OCI-LY7 (cell line): ENCODE results near the gene TMEM151A. TPM values are rescaled to one million over a fixed set of nuclear protein-coding genes. Genes with fewer than 3 reads are reported as not detected.

Experiments used
- Bru-seq: library from RNA; stranded (reverse); fragments of 400-500 nt; gene quantifications from one replicate; lab custom pipeline; 2021; lab: Mats Ljungman, UMichigan
- BruChase-seq, 2 experiments: library from RNA; stranded (reverse); fragments of 400-500 nt; gene quantifications; one replicate each; lab custom pipeline; 2021; lab: Mats Ljungman, UMichigan
- BruUV-seq: library from RNA; stranded (reverse); fragments of 400-500 nt; replicated peaks from 2 replicates; lab custom pipeline; 2021; lab: Mats Ljungman, UMichigan
- CTCF ChIA-PET: fragments of 300-600 bp; sonication (Branson Sonifier 250); formaldehyde crosslinking; loops from one replicate; lab custom pipeline; 2022; ENCODE audit warnings: antibody characterized with exemption; ENCODE audit not compliant: unreplicated experiment; lab: Charles Lee
- POLR2A ChIA-PET: fragments of 300-600 bp; sonication (Branson Sonifier 250); formaldehyde crosslinking; loops from one replicate; lab custom pipeline; 2022; ENCODE audit warnings: antibody characterized with exemption; lab: Charles Lee
- DNase-seq: peaks from one replicate; pipeline ENCODE4 v3.0.0-alpha.2; 2015; ENCODE audit warnings: low spot score
- H2AFZ ChIP-seq: fragments of 200-600 bp; sonication (generic), shearing (Covaris generic); 2 replicates; pipeline ENCODE4 v1.6.1; 2014; ENCODE audit warnings: mild to moderate bottlenecking, antibody characterized with exemption, low read length, moderate library complexity
- H3K27ac ChIP-seq: fragments of 200-600 bp; sonication (generic); 2 replicates; pipeline ENCODE4 v1.5.1; 2014; ENCODE audit warnings: mixed run types, low read depth, mild to moderate bottlenecking, moderate library complexity, low read length, inconsistent platforms; ENCODE audit not compliant: poor library complexity, severe bottlenecking
- H3K36me3 ChIP-seq: fragments of 200-600 bp; sonication (generic); 2 replicates; pipeline ENCODE4 v1.6.1; 2014; ENCODE audit warnings: mild to moderate bottlenecking, antibody characterized with exemption, low read length, moderate library complexity, mixed read lengths; ENCODE audit not compliant: insufficient read depth
- H3K4me1 ChIP-seq: fragments of 200-600 bp; sonication (generic); 2 replicates; pipeline ENCODE4 v1.5.1; 2014; ENCODE audit warnings: mild to moderate bottlenecking, low read length; ENCODE audit not compliant: insufficient read depth, poor library complexity, severe bottlenecking
- H3K4me2 ChIP-seq: fragments of 200-600 bp; sonication (generic); 2 replicates; pipeline ENCODE4 v1.6.1; 2014; ENCODE audit warnings: mild to moderate bottlenecking, low read length
- H3K4me3 ChIP-seq: fragments of 200-600 bp; sonication (generic); 2 replicates; pipeline ENCODE4 v1.5.1; 2014; ENCODE audit warnings: mild to moderate bottlenecking, low read depth, low read length; ENCODE audit not compliant: poor library complexity, severe bottlenecking
- H3K79me2 ChIP-seq: fragments of 200-600 bp; sonication (generic); 2 replicates; pipeline ENCODE4 v1.6.1; 2016; ENCODE audit warnings: low read depth, mild to moderate bottlenecking, low read length, moderate library complexity, mixed read lengths; ENCODE audit not compliant: insufficient read depth
- H3K9me2 ChIP-seq: fragments of 200-600 bp; sonication (generic); 2 replicates; pipeline ENCODE4 v1.6.1; 2016; ENCODE audit warnings: mild to moderate bottlenecking, low read length, mixed read lengths; ENCODE audit not compliant: insufficient read depth
- H3K9me3 ChIP-seq: fragments of 200-600 bp; sonication (generic); 2 replicates; pipeline ENCODE4 v1.6.1; 2014; ENCODE audit warnings: mild to moderate bottlenecking, mixed run types, low read length, mixed read lengths
- H4K20me1 ChIP-seq: fragments of 200-600 bp; sonication (generic); 2 replicates; pipeline ENCODE4 v1.6.1; 2014; ENCODE audit warnings: mild to moderate bottlenecking, antibody characterized with exemption, low read length, moderate library complexity, mixed read lengths; ENCODE audit not compliant: insufficient read depth
- EZH2phosphoT487 ChIP-seq: fragments of 200-600 bp; sonication (generic); IDR thresholded peaks from 2 replicates; pipeline ENCODE4 v1.6.1; 2018; ENCODE audit warnings: low read depth, borderline replicate concordance, mild to moderate bottlenecking, mixed run types, antibody characterized with exemption, low read length, moderate library complexity, mixed read lengths
- intact Hi-C: fragments of 100-400 bp; cut with micrococcal nuclease; formaldehyde crosslinking; loops from one replicate; pipeline ENCODE4 v1.10.0; 2022; ENCODE audit not compliant: unreplicated experiment
- long read RNA-seq: library from polyadenylated mRNA; stranded (forward); transcript quantifications from one replicate; pipeline ENCODE4 v2.0.0, GENCODE V29; 2022
- total RNA-seq, 2 experiments: library from RNA; depleted of rRNA in 1 of 2; stranded (reverse); fragments of >200 nt in 1 of 2; shearing (Covaris generic) in 1 of 2; gene quantifications; 2 replicates each; pipeline ENCODE4 v1.2.3, GENCODE V29; 2014 to 2022
- TF ChIP-seq, protein P1 (sequence below): fragments of 200-600 bp; sonication (generic); conservative IDR thresholded peaks from 2 replicates; pipeline ENCODE4 v1.5.1; 2014; ENCODE audit warnings: mild to moderate bottlenecking, antibody characterized with exemption, low read length, moderate library complexity, mixed read lengths

The TMEM151A gene
- not detected in 2 replicates for total RNA-seq (2014; rRNA removed; shearing (Covaris generic))
- total RNA-seq (2022), result not detected in 2 replicates
- not detected for Bru-seq, nascent RNA
- not detected for BruChase-seq, experiment 1, labeled RNA remaining after a 6-hour chase
- percentile 14 among the genes with signal in this experiment for BruChase-seq, experiment 2, labeled RNA remaining after a 2-hour chase
- long read RNA-seq, result 0 reads

DNA sequence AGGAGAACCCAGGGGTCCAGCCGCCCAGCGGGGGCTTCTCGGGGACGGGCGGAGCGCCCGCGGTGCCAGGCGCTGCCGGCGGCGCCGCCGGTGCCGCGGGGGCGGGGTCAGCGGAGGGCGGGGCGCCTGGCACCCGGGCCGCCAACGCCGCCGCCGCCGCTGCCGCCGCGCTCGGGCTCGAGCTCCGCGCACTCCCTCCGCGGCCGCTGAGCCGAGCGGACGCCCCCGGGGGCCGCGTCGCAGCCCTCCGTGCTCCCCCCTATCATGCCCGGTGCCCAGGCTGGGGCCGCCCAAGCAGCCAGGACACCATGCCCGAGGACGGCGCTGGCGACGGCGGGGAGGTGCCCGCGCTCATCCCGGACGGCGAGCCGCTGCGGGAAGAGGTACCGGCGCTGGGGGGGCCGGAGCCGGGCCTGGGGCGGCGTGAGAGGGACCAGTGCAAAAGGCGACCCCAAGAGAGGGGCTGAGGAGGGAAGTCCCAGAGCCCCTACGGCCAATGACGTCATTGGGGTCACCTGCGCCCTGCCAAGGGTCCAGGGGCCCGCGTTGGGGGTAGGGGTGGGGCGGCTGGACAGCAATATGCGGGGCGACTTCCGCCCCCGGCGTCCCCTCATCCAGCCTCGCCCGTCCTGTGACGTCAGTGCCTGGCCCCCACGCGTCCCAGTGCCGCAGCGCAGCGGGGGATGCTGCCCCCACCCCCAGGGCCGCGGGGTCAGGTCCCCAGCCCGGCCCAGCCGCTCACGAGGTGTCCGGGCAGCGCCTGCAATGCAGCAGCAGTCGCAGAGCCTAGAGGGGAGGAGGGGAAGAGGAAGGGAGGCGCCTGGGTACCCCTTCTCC, at the start of gene TMEM151A:
TSS of gene TMEM151A (plus strand) at position 189 of the 837 bp plus-strand sequence. CDS start at position 309, 120 bp downstream.
- BruUV-seq, result no TSS peak
- POLR2A ChIA-PET, result no interaction called here

DNA sequence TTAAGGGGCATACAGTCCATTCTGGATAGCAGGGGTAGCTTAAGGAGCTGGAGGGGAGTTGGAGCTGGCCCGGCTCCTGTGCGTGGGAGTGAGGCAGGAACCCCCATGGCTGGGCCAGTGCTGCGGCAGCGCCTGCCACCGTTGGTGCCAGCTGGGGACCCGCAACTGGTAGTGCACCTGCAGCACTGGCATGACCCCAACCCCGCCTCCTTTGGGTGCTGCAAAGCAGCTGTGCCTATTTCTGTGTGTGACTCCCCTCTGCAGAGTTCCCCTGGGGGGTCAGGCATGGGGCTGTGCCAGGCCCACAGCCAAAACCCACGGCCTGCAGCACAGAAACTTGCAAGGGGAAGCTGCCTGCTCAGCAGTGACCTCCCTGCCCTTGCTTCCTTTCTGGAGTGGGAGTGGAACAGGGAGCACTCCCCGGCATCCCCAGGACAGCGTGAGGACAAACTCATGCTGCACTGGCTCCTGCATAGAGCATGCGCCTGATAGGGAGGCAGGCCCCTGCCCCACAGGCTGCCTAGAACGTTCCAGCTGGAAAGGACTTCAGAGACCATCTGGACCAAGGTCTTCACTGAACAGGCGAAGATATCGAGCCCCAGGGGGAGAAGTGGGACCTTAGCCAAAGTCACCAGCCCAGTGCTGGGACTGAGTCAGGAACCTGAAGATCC, 49.5 kb upstream of the TMEM151A start:
- POLR2A ChIA-PET, result no interaction called here
- TF ChIP-seq, protein P1, sequence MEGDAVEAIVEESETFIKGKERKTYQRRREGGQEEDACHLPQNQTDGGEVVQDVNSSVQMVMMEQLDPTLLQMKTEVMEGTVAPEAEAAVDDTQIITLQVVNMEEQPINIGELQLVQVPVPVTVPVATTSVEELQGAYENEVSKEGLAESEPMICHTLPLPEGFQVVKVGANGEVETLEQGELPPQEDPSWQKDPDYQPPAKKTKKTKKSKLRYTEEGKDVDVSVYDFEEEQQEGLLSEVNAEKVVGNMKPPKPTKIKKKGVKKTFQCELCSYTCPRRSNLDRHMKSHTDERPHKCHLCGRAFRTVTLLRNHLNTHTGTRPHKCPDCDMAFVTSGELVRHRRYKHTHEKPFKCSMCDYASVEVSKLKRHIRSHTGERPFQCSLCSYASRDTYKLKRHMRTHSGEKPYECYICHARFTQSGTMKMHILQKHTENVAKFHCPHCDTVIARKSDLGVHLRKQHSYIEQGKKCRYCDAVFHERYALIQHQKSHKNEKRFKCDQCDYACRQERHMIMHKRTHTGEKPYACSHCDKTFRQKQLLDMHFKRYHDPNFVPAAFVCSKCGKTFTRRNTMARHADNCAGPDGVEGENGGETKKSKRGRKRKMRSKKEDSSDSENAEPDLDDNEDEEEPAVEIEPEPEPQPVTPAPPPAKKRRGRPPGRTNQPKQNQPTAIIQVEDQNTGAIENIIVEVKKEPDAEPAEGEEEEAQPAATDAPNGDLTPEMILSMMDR, result no peak
- TF ChIP-seq EZH2phosphoT487, result no peak
- Histone ChIP-seq H4K20me1 (no peaks in the 10 kb centered on the region), H3K9me2 (no peaks in the 10 kb centered on the region), H3K4me3 (no peak overlapping the region), H3K27ac (no peak overlapping the region), H3K4me2 (no peak overlapping the region), H3K4me1 (no peaks in the 10 kb centered on the region), H3K36me3 (no peaks in the 10 kb centered on the region), H2AFZ (no peak overlapping the region), H3K9me3 (no peaks in the 10 kb centered on the region), H3K79me2 (no peaks in the 10 kb centered on the region)
- DNase-seq, result no peak
- BruUV-seq, result no TSS peak
- CTCF ChIA-PET, result no interaction called here
- intact Hi-C loops, result no loop called here

More for the DNA sequence above, at the start of gene TMEM151A:
- DNase-seq, result no peak
- H3K27ac ChIP-seq, result no peak within 1 kb of the TSS
- no peak within 1 kb of the TSS for H2AFZ ChIP-seq
- TF ChIP-seq, protein P1, result no peak
- no peak for TF ChIP-seq EZH2phosphoT487
- H3K9me3 ChIP-seq, result no peaks in the 10 kb centered on the region
- H3K4me1 ChIP-seq, result peaks cover 18% of the 10 kb centered on the region
- H4K20me1 ChIP-seq, result no peaks in the 10 kb centered on the region
- no peak within 1 kb of the TSS for H3K4me3 ChIP-seq
- H3K9me2 ChIP-seq, result no peaks in the 10 kb centered on the region
- H3K36me3 ChIP-seq, result no peaks in the 10 kb centered on the region
- no peak within 1 kb of the TSS for H3K4me2 ChIP-seq
- intact Hi-C loops, result no loop called here
- CTCF ChIA-PET, result interaction anchor here (0.6 kb wide), 1 partner anchor 767 kb away, joined by 6 read pairs; no protein-coding TSS in a partner anchor
- H3K79me2 ChIP-seq, result peaks cover 9% of the 10 kb centered on the region; the same call in 1 of the 2 replicates
